Measurements from ENCODE around the gene FGFR2.

The FGFR2 gene

DNA sequence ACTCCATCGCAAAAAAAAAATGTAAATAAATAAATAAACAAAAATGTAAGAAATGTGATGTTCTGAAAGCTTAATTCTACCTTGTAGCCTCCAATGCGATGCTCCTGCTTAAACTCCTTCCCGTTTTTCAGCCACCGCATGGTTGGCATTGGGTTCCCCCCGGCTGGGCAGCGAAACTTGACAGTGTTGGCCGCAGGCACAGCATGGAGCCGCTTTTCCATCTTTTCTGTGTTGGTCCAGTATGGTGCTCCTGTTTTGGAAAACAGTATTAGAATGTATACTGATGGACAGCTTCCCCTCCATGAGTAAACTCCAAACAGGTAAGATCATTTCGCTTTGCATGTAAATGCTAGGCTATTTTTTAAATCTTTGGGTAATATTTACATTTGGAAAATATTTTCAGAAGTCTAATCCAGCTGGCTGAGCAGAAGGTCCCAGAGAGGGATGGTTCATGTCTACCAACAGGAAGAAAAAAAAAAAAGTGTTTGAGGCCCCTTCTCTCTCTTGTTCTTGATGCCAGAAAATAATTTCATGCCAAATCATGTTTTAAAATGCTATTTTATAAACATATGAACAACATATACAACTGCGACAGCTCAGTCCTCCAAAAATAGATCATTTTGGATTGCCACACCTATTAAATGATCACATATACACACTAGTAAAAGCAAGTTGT lies 46.9 kb downstream of the FGFR2 start:
- no peak for DNase-seq

DNA sequence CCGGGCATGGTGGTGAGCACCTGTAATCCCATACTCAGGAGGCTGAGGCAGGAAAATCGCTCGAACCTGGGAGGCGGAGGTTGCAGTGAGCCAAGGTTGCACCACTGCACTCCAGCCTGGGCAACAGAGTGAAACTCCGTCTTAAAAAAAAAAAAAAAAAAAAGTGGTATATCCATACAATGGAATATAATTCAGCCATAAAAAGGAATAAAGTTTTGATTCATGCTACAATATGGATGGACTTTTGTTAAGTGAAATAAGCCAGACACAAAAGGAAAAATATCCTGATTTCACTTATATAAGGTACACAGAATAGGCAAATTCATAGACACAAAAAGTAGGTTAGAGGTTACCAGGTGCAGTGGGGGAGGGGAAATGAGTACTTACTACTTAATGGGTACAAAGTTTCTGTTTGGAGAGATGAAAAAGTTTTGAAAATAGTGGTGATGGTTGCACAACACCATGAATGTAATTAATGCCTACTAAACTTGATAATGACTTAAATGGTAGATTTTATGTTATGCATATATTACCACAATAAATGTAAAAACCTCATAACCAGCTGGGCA lies 53.9 kb downstream of the FGFR2 start:
- no peak for DNase-seq

DNA sequence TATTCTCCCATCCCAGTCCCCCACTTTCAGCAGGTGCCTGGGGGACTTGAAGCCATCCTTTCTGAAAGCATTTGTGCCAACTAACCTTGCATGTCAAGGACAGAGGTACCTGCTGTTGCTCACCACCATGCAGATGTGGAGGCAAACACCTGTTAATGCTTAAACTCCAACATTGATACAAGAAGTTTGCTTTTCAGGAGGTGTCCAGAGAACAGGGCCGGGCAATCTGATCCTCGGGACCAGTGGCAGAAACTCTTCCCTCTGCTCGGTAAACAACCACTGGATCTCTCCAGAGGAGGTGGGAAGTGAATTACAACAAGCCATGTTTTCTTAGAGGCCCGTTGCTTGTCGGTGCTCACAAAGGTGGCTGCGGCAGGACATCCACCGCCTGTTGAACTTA lies 54.7 kb downstream of the FGFR2 start:
- DNase-seq, result no peak

DNA sequence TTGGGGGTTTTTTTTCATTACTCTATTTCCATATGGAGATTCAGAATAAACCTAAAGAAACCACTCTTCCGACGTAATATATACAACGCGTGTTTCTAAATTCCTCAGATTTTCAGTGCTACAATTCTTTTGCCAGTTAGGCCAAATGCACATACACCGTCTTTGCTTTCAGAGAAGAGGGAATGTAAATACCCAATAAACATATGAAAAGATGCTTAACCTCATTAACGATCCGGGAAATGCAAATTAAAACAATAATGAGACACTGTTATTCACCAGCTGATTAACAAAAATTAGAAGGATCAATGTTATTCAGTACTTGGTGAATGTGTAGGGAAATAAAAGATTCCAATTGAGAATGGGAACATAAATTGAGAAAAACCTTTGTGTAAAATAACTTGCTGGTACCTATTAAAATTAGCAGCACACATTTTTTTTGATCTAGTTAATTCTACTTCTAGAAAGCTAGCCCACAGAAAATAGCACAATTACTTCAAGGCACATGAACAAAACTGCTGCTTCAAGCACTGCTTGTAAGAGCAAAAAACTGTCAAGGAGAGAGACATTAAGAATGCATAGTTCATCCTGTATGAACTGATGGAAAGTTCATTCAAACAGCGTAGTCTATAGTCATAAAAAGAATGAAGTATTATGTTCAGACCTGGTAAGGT lies 56.7 kb downstream of the FGFR2 start:
- no peak for DNase-seq

DNA sequence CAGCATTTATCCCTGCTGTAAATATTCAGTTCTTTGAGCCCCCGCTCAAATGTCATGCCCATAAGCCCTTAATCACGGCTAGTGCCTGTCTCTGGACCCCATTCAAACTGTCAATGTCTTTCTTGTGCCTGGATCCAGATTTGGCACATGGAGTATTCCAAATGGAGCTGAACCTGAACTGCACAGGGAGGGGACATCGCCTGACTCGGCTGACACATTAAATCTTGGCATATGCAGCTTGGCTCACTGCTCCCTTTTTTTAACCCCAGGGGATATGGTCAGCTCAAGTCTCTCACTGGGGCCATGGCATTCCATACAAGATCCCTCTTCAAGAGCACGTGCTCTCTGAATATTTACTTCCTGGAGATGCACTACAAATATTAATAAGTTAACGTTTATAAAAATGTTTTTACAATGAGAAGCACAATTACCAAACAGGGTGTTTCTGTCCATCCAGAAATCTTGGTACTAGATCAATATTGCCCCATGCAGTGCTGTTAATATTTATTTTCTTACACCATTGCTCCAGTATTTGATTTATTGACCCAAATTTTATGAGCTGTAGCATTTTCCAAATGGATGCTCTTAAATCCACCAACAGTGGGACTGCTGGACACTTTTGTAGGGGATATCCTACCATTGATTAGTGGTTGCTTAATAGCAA lies 57.4 kb downstream of the FGFR2 start:
- no peak for DNase-seq

DNA sequence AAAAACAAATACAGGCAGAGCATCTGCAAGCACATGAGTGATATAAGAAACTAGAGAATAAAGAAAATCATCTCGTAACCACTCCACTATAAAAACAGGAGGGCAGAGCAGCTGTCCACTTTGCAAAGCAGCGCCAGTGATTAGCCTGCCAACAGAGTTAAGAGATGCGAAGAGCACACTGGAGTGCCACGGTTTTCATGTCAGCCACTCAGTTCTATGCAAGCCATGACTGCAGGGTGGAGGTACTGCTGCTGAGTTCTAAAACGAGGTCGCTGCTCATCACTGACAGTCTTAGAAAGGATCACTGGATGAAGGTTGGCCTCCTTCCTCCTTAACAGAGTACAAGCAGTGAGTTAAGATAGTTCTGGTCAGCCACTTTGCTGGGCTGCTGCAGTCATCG lies 58.5 kb downstream of the FGFR2 start:
- DNase-seq, result no peak

DNA sequence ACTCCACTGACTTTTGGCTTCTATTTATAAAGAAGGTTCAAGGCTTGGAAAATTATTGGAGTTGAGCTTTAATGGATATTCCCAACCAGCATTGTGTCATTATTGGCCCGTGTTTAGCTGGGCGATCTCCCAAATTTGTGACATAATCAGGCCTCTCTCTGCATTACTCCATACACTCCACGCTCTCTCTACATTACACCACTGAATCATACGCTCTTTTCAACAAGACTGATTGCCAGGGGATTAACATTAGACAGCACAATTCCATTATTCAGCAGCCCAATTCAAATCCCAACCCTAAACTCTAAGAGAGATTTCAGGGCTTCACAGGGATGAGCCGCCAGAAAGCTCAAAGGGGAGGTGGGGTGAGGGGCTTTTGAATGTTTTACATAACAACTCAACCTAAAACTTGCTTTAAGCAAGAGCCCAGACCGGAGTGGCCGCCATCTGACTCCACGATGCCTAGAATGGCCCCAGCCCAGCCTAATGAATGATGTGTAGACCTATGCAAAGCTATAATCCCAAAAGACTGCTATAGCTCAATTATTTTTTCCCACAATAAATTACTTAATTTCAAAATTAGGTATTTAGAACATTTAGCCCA lies 61.8 kb downstream of the FGFR2 start:
- no peak for DNase-seq

DNA sequence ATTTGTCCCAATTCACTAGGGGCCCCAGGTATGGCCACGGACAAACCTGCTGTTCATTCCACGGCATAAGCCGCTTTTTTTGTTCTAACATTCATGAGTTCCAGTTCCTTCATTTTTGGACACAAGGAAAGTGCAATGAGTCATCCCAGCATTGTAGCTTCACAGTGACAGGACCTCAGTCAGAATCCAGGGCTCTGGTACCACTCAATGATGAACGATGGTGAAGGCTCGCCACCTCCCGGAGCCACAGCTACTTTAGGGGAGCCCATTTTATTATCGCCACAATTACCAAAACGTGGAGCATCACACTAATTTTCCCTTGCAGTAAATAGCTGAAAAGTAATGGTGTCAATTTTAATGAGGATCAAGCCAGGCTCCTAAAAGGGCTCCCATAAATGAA lies 62.9 kb downstream of the FGFR2 start:
- no peak for DNase-seq

DNA sequence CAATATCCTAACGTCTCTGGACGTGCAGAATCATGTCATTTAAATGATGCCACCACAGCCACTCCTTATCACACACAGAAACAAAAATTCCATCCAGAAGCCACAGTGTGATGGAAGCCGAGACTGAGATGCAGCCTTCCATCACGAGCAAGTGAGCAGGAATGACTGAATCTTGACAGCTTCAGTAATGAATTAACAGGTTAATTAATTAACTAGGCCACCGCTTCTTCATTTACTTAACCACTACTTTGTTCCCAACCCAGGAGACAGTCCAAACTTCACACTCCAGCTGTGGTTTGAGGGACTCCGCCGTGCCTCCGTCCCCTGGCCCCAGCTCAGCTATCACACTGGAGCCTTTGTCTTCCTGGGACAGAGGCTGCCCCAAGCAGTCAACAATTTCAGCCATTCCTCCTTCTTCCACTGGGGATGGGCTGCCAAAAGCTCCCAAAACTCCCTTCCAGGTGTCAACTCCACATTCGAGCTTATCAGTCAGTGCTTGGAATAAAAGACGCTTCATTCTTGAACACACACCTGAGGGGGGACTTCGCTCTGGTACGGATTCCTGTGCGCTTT lies 65.9 kb downstream of the FGFR2 start:
- no peak for DNase-seq

DNA sequence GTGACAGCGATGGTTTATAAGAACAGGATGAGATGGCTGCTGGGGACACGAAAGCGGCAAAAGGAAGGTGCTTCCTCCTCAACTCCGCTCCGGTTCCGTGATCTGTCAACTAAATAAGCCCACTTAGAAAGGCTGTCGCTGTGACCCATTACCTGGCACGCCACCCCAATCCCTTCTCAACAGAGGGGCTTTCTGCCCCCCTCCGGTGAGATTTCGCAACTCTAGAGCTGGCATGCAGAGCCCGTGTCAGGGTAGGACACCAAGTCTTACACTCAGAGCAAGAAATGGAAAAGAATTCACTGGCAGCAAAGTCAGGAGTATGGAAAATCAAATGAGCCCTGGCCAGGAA lies 66.4 kb downstream of the FGFR2 start:
- DNase-seq, result no peak

DNA sequence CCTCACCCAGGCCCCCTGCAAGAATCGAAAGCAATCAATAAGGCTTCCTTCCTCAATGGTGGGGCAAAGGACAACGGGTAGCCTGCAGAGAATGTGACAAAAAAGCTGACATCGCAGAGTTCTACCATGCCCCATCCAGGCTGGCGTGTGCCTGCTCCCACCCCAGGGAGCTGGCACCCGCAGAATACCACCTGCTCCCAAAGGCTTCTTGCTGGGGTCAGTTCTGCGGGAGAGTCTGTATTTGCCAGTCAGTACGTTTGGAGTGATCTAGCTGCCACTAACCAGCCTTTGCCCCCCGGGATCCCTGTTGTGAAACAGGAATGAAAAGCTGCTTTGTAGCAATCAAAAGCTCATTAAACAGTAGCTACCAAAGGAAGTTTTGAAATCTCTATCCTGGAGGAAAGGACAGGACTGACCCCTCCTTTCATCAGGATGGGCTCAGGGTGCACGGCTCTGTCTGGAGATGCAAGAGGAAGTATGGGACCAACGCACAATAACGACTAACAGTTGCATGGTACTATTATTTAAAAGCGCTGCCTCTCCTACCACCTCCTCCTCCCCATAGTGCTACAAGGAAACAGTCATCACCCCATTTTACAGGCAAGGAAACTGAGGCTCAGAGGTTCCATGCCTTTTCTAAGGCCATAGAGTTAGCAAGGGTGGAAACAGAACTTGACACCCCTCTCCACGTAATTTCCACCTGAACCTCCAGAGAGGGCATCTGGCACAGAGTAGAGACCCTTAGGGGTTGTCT lies 67.0 kb downstream of the FGFR2 start:
- DNase-seq, result no peak

DNA sequence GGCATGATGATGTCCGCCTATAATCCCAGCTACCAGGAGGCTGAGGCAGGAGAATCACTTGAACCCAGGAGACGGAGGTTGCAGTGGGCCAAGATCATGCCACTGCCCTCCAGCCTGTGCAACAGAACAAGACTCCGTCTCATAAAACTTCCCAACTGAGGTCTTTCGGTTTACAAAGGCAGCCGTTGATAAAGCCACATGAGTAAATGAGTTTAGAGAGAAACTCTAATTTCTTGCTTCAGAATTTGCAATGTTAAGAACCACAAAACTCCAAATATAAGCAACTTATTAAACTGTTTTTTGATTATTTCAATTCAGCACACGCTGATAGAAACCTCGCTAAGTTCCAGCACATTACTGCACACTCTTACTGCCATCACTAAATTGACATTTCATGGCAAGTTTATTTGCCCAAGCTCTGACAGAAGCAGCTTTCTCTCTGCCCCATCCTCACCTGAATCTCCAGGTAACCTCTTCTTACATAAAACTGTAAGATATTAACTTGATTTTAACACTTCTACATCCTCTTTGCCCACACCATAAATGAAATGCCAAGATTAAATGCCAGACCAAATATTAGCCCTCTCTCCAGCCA lies 67.7 kb downstream of the FGFR2 start:
- no peak for DNase-seq

DNA sequence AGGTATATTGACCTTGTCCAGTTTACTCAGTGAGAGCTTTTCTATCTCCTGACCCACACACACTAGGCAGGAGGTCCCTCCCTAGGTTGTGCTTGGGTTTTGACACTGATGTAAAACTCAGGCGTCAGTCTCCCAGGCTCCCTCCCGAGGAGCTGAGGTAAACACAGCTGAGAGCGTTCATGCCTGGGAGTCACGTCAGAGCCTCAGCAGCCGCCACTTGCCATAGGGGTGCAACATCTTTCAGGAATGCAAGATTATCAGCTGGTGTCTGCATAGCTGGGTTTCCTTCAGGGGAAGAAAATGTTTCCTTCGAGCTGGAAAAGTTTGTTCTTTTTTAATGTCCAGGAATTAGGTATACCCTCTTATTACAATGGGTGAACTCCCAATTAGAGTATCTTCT lies 70.6 kb downstream of the FGFR2 start:
- no peak for DNase-seq

DNA sequence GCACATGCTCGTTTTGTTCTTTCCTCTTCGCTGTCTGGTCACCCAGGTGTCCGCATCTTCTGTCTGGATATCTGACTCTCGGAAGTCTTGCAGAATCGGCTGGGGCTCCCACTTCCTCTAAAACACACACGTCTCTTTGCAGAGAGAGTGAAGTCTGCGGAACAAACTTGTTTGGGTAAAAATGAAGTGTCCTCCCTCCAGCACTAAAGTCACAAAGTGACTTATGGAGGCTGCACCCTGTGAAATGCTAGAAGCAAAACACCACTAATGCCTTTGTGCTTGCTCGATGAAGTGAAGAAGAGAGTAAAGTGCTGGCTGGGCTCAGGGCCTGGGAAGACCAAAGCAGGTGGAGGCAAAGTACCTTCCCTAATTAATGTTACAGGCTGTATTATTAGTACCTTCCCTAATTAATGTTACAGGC lies 71.4 kb downstream of the FGFR2 start:
- DNase-seq, result no peak

DNA sequence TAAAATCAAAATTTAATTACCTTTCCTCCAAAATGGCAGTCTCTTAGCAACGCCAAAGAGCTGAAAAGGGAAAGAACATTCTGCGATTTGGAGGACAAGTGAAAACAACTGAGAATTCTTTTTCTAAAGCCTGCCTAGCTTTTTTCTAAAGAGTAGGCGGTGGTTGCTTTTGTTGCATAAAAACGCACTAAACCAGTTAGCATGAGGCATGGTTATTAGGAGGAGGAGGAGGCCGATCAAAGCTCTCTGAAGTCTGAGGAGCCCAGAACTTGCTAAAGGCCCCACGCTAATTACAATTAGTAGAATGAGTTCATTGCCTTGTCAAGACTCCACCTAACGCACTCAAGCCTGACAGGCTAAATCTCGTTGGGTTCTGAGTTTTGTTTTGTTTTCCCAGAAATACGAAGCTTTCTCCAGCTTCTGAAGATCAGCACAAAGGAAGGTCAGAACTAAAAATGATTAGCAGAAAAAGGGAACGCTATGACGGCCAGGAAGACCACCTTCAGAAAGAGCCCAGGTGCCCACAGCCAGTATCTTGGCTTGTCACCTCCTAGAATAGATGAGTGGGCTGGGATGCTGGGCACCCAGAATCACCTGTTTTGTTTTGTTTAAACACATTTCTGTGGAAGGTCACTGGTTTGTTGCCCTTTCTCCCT lies 72.0 kb downstream of the FGFR2 start:
- no peak for DNase-seq

DNA sequence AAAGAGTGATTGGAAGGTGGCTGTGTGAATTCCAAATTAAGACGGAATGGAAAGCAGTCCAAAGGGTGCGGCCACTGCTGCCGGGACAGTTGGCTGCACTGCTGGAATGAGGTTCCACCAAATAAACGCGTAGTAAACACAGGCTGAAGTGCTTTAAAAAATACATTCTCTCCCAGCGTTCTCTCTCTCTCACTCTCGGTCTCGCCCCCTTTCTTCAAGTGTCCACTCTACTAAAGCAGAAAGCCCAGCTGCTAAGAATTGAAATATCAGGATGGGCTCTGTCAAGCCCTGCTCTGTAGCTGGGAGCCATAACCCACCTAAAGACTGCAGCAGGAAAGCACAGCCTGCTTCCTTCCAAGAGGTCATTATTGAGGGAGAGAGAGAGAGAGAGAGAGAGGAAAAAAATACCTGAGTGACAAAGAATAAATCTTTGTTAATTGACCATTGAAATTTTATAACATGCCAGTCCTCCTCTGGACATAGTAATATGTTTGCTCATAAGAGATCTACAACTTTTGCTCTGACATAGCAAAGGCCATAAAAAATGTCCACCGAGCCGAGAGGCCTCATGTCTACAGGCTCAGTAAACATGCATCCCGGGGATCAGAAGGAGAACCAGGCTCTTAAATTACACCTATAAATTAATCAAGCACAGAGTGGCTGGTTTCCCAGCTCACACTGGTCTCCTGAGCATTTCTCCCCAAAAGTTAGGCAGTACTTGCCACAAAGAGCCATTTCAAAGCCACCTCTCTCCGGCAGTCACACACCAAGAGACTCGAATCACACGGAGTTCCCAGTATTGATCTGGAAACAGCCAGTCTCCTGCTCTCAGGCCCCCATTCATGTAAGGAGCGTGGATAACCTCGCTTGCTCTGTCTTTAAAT lies 72.8 kb downstream of the FGFR2 start:
- no peak for DNase-seq

DNA sequence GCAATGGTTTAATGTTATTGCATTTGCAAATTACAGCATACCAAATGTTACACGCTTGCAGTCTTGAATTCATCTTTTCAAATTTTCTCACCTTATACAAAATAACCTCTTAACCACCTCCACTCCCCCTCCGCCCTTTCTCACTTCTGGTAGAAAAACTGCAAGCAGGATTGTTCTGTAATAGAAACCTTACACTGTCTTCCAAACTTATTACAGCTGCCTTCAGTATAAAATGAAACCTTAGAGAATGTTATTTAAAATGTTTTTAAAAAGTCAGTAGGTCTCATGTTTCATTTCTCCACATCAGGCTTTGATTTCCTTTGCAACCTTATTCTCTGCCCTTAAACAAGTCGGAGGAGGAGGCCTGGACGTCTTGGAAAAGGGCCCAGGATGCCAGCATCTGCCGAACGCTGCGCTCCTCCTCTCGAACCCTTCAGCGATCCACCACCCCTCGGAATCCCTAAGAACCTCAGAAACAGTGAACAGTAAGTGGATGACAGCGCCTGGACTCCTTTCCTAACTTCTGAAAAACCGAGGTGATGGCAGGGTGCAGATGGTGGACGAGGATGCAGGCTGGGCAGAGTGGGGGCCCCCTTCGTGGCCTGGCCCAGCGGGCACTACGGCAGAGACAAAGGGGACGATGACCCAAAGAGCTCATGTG lies 74.0 kb downstream of the FGFR2 start:
- no peak for DNase-seq

DNA sequence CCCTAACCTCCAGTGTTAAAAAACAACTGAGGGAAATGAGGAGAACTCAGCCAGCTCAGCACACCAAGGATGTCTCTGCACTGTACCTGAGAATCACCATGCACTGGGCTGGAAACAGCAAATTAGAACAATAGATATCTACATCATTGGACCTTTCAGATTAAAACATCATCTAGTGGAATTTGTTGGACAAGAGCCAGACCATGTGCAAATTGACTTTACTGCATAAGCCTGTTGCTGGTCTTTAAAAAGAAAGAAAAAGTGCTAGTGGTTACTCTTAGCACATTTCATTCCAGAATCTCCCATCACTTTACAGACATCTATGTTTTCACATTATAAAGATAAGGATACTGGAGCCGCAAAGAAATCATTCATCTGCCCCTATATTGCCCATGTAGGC lies 75.4 kb downstream of the FGFR2 start:
- DNase-seq, result no peak

DNA sequence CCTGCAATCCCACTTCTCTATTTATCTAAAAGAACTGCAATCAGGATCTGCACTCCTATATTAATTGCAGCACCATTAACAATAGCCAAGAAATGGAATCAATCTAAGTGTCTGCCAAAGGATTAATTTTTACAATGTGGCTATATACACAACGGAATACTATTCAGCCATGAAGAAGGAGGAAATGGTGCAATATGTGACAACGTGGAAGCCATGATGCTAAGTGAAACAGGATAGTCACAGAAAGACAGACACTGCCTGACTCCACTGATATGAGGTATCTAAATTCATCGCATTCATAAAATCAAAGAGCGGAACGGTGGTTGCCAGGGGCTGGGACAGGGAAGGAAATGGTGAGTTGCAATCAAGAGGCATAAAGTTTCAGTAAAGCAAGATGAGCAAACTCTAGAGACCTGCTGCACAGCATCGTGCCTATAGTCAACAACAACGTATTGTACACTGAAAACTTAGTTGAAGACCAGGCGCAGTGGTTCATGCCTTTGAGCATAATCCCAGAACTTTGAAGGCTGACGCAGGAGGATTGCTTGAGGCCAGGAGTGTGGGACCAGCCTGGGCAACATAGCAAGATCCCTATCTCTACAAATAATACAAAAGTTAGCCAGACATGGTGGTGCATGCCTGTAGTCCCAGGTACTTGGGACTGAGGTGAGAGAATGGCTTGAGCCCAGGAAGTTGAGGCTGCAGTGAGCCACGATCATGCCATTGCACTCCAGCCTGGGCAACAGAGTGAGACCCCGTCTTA lies 76.3 kb downstream of the FGFR2 start:
- no peak for DNase-seq

Data from stimulated activated CD4-positive, alpha-beta T cell treated with anti-CD3 and anti-CD28 coated beads, Interleukin-15, amount 100 ng/mL, for 24 hours (primary cell).